OCI-LY7 (cell line): ENCODE results near the gene VMAC.

ENCODE experiments used
- EZH2phosphoT487 ChIP-seq: fragments of 200-600 bp; sonication (generic); IDR thresholded peaks from 2 replicates; pipeline ENCODE4 v1.6.1; 2018; ENCODE audit warnings: low read depth, borderline replicate concordance, mild to moderate bottlenecking, mixed run types, antibody characterized with exemption, low read length, moderate library complexity, mixed read lengths
- TF ChIP-seq, protein P1 (sequence below): fragments of 200-600 bp; sonication (generic); conservative IDR thresholded peaks from 2 replicates; pipeline ENCODE4 v1.5.1; 2014; ENCODE audit warnings: mild to moderate bottlenecking, antibody characterized with exemption, low read length, moderate library complexity, mixed read lengths

DNA sequence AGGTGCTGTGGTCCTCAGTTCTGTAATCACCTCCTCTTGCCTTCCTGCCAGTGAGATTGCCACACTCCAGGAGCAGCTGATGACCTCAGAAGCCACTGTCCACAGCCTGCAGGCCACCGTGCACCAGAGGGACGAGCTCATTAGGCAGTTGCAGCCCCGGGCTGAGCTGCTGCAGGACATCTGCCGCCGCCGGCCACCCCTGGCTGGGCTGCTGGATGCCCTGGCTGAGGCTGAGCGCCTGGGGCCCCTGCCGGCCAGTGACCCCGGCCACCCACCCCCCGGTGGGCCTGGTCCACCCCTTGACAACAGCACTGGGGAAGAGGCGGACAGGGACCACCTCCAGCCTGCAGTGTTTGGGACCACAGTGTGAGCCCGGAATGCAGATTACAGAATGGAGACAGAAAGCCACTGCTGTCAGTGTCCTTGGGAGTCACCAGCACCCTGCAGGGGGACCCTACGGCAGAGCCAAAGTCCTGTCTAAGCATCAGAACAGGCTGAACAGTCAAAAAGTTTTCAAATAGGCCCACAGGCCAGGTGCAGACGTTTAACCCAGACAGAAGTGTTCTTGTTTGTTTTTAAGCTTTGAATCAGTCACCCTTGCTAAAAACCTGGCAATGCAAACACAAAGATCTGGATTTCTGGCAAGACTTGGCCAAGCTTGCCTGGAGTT is 4.2 kb downstream of the VMAC start:
- no peak for TF ChIP-seq EZH2phosphoT487
- TF ChIP-seq, protein P1, sequence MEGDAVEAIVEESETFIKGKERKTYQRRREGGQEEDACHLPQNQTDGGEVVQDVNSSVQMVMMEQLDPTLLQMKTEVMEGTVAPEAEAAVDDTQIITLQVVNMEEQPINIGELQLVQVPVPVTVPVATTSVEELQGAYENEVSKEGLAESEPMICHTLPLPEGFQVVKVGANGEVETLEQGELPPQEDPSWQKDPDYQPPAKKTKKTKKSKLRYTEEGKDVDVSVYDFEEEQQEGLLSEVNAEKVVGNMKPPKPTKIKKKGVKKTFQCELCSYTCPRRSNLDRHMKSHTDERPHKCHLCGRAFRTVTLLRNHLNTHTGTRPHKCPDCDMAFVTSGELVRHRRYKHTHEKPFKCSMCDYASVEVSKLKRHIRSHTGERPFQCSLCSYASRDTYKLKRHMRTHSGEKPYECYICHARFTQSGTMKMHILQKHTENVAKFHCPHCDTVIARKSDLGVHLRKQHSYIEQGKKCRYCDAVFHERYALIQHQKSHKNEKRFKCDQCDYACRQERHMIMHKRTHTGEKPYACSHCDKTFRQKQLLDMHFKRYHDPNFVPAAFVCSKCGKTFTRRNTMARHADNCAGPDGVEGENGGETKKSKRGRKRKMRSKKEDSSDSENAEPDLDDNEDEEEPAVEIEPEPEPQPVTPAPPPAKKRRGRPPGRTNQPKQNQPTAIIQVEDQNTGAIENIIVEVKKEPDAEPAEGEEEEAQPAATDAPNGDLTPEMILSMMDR: no peak
